HepG2 (cell line): ENCODE measurements around the gene FKBP9. TPM values are rescaled to one million over a fixed set of nuclear protein-coding genes. Genes with fewer than 3 reads are reported as not detected.
A peak's percentile ranks its signal among the peaks of the same experiment; 100 is the strongest.

Source experiments
- ATF4 ChIP-seq, 2 experiments: fragments of 450-650 bp in 1 of 2; sonication (generic) in 1 of 2; formaldehyde crosslinking; IDR thresholded peaks; 2 replicates each; pipeline versions ENCODE4 v1.5.0 to v1.8.0; 2020 to 2022; ENCODE audit warnings: mild to moderate bottlenecking in 1 of 2, missing genetic modification reagents in 1 of 2
- ETV6 ChIP-seq: sonication (generic); formaldehyde crosslinking; conservative IDR thresholded peaks from 2 replicates; pipeline ENCODE4 v1.4.0; 2020; ENCODE audit warnings: missing genetic modification reagents
- HNRNPUL1 ChIP-seq: fragments of 200-400 bp; formaldehyde crosslinking; IDR thresholded peaks from 2 replicates; pipeline ENCODE4 v1.6.1; 2017; ENCODE audit warnings: low read depth, mild to moderate bottlenecking, low read length, moderate library complexity
- ISX ChIP-seq: sonication (generic); formaldehyde crosslinking; conservative IDR thresholded peaks from 2 replicates; pipeline ENCODE4 v1.5.0; 2020; ENCODE audit warnings: missing genetic modification reagents
- KAT2B ChIP-seq: fragments of 150-350 bp; IDR thresholded peaks from 2 replicates; pipeline ENCODE4 v1.6.1; 2014; ENCODE audit warnings: low read depth, low read length, borderline replicate concordance
- PRPF4 ChIP-seq: fragments of 200-400 bp; formaldehyde crosslinking; IDR thresholded peaks from 2 replicates; pipeline ENCODE4 v1.6.1; 2016; ENCODE audit warnings: low read length, low read depth; ENCODE audit not compliant: poor library complexity, severe bottlenecking
- RBM39 ChIP-seq: fragments of 200-400 bp; formaldehyde crosslinking; IDR thresholded peaks from one replicate; pipeline ENCODE4 v1.6.1; 2018; ENCODE audit warnings: antibody characterized with exemption, mild to moderate bottlenecking, low read depth, low read length; ENCODE audit not compliant: poor library complexity, severe bottlenecking
- REST ChIP-seq, 2 experiments: IDR thresholded peaks; 2 replicates each; pipeline ENCODE4 v1.6.1; 2011 to 2012; ENCODE audit warnings: low read length in 2 of 2, borderline replicate concordance in 1 of 2, low read depth in 1 of 2, mild to moderate bottlenecking in 1 of 2, moderate library complexity in 1 of 2
- SMC3 ChIP-seq: IDR thresholded peaks from 2 replicates; pipeline ENCODE4 v1.6.1; 2011; ENCODE audit warnings: low read length, improper control_type of control experiment
- TBX2 ChIP-seq: sonication (generic); formaldehyde crosslinking; IDR thresholded peaks from 2 replicates; pipeline ENCODE4 v1.5.0; 2020; ENCODE audit warnings: missing genetic modification reagents, mild to moderate bottlenecking, borderline replicate concordance
- ZFYVE20 ChIP-seq: sonication (generic); formaldehyde crosslinking; IDR thresholded peaks from 2 replicates; pipeline ENCODE4 v1.8.0; 2023; ENCODE audit warnings: low read depth, mild to moderate bottlenecking, moderate library complexity, missing genetic modification reagents, borderline replicate concordance
- ZIK1 ChIP-seq: sonication (generic); formaldehyde crosslinking; IDR thresholded peaks from 2 replicates; pipeline ENCODE4 v1.5.0; 2020; ENCODE audit warnings: mild to moderate bottlenecking, low read depth, missing genetic modification reagents, borderline replicate concordance
- ZNF251 ChIP-seq: sonication (generic); formaldehyde crosslinking; IDR thresholded peaks from 2 replicates; pipeline ENCODE4 v1.9.0; 2021; ENCODE audit warnings: mild to moderate bottlenecking, missing genetic modification reagents
- ZNF337 ChIP-seq: sonication (generic); formaldehyde crosslinking; IDR thresholded peaks from 2 replicates; pipeline ENCODE4 v1.5.1; 2020; ENCODE audit warnings: missing genetic modification reagents, low read depth, mild to moderate bottlenecking, borderline replicate concordance
- ZNF644 ChIP-seq: IDR thresholded peaks from 2 replicates; pipeline ENCODE4 v1.6.1; 2016; ENCODE audit warnings: low read depth
- ZNF749 ChIP-seq: sonication (generic); formaldehyde crosslinking; IDR thresholded peaks from 2 replicates; pipeline ENCODE4 v1.8.0; 2022; ENCODE audit warnings: mild to moderate bottlenecking, missing genetic modification reagents, moderate library complexity, borderline replicate concordance
- polyA plus RNA-seq, 8 experiments: library from polyadenylated mRNA; depleted of rRNA in 3 of 8; stranded (reverse) in 7 of 8; unstranded in 1 of 8; fragments of >200 nt; fragmentation: Illumina TruSeq in 4 of 8; extraction: Trizol in 4 of 8; gene quantifications; 2 replicates each; pipeline versions ENCODE4 v1.2.1 to v1.2.3, GENCODE V29; 2011 to 2016; ENCODE audit warnings: low read depth in 4 of 8, missing spikeins in 1 of 8, mixed read lengths in 1 of 8; ENCODE audit not compliant: insufficient read depth in 1 of 8
- total RNA-seq, 5 experiments: library from RNA; depleted of rRNA; stranded (reverse); fragments of >200 nt; fragmentation: Illumina TruSeq; extraction: Trizol; gene quantifications; 2 replicates each; pipeline ENCODE4 v1.2.3, GENCODE V29; 2016; ENCODE audit warnings: low read depth in 1 of 5
- TF ChIP-seq, protein P1 (sequence below): sonication (generic); formaldehyde crosslinking; IDR thresholded peaks from 2 replicates; pipeline ENCODE4 v1.8.1; 2022; ENCODE audit warnings: mild to moderate bottlenecking, missing genetic modification reagents
- TF ChIP-seq, protein P2 (sequence below): sonication (generic); formaldehyde crosslinking; IDR thresholded peaks from 2 replicates; pipeline ENCODE4 v1.5.1; 2020; ENCODE audit warnings: missing genetic modification reagents, mild to moderate bottlenecking, borderline replicate concordance
- TF ChIP-seq, protein P3 (sequence below), 2 experiments: sonication (generic) in 1 of 2; formaldehyde crosslinking in 1 of 2; IDR thresholded peaks; 2 replicates each; pipeline versions ENCODE4 v1.4.0 to v1.6.1; 2018 to 2020; ENCODE audit warnings: missing genetic modification reagents in 2 of 2, borderline replicate concordance in 1 of 2, low read depth in 1 of 2, mild to moderate bottlenecking in 1 of 2, missing biosample characterization in 1 of 2

Gene FKBP9
- total and polyA plus RNA-seq, 2 of the 13 experiments (the other 11 are each of a cell fraction or from before 2014, with no cell fraction given), result 34.0 to 41.5 TPM

DNA sequence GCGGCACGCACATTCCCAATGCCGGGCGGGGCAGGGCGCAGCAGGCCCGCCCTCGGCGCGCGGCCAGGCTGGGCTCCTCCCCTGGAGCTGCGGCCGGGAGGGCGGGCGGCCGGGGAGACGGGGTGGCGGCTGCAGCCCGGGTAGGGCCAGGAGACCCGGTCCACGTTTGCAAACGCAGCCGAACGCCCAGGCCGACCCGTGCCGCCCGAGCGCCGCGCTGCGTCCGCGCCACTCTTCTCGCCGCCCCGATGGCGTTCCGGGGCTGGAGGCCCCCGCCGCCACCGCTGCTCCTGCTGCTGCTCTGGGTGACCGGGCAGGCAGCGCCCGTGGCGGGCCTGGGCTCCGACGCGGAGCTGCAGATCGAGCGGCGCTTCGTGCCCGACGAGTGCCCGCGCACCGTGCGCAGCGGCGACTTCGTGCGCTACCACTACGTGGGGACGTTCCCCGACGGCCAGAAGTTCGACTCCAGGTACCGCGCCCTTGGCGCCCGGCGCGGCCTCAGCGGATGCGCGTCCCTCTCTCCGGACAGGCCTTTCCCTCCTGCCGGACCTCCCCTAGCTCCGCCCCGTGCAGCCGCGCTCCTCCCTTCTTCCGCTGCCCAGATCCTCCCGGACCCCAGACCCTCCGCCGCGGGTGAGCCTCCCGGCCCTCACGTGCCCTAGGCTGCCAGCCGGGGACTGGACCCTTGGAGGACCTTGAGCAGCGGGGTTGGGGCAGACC, at the start of gene FKBP9 (continued):
- TF ChIP-seq ZNF749 (CRISPR knock-in tag) (no peak), REST (IDR thresholded peaks at IDR 0.05; ENCODE audit: borderline replicate concordance in 1 of 2, low read depth in 1 of 2, low read length in 2 of 2) (0 out of 4 replicates have a peak, but pooled peaks of 1 of the 2 experiments have one; percentile 33), HNRNPUL1 (no peak), ATF4 (CRISPR knock-in tag; IDR thresholded peaks at IDR 0.05) (peak in 1 of 2 experiments; percentile 42; a peak in 2 of 4 replicates), TBX2 (peak; percentile 62; the same call in 1 of the 2 replicates), ZFYVE20 (0 out of 2 replicates have a peak, but pooled peaks have one; percentile 65), PRPF4 (no peak), ZIK1 (CRISPR knock-in tag) (no peak), KAT2B (no peak), ZNF251 (no peak; the same call in 1 of the 2 replicates), ZNF337 (CRISPR knock-in tag) (no peak), RBM39 (no peak), ZNF644 (CRISPR knock-in tag) (no peak), ISX (CRISPR knock-in tag) (no peak), ETV6 (CRISPR knock-in tag) (no peak), SMC3 (no peak)
- TF ChIP-seq, protein P1, sequence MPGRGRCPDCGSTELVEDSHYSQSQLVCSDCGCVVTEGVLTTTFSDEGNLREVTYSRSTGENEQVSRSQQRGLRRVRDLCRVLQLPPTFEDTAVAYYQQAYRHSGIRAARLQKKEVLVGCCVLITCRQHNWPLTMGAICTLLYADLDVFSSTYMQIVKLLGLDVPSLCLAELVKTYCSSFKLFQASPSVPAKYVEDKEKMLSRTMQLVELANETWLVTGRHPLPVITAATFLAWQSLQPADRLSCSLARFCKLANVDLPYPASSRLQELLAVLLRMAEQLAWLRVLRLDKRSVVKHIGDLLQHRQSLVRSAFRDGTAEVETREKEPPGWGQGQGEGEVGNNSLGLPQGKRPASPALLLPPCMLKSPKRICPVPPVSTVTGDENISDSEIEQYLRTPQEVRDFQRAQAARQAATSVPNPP (CRISPR knock-in tag), result peak; percentile 40; the same call in 1 of the 2 replicates
- TF ChIP-seq, protein P2, sequence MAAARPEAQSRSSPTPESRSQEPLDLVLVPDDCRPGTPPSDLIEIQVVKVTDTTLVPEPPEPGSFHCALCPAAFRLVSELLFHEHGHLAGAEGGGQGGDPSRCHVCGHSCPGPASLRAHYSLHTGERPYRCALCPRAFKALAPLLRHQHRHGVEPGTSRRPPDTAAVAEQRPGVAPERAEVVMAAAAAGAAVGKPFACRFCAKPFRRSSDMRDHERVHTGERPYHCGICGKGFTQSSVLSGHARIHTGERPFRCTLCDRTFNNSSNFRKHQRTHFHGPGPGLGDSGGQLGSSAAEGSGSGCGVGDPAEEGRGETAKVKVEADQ, result no peak; the same call in 1 of the 2 replicates
- TF ChIP-seq, protein P3, sequence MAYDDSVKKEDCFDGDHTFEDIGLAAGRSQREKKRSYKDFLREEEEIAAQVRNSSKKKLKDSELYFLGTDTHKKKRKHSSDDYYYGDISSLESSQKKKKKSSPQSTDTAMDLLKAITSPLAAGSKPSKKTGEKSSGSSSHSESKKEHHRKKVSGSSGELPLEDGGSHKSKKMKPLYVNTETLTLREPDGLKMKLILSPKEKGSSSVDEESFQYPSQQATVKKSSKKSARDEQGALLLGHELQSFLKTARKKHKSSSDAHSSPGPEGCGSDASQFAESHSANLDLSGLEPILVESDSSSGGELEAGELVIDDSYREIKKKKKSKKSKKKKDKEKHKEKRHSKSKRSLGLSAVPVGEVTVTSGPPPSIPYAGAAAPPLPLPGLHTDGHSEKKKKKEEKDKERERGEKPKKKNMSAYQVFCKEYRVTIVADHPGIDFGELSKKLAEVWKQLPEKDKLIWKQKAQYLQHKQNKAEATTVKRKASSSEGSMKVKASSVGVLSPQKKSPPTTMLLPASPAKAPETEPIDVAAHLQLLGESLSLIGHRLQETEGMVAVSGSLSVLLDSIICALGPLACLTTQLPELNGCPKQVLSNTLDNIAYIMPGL (CRISPR knock-in tag; IDR thresholded peaks at IDR 0.05; ENCODE audit: borderline replicate concordance in 1 of 2, low read depth in 1 of 2), result peak; percentile 59 to 86
